K562 (cell line): ENCODE results near the gene ERMN. TPM values are rescaled to one million over a fixed set of nuclear protein-coding genes. Genes with fewer than 3 reads are reported as not detected.
A peak's percentile ranks its signal among the peaks of the same experiment; 100 is the strongest.

ENCODE experiments used
- ATAC-seq: fragments of 200-7000 bp; cut with Tn5 transposase; 3 replicates; pipeline ENCODE4 v1.9.1; 2020; ENCODE audit warnings: moderate library complexity
- BruUV-seq: library from RNA; stranded (reverse); fragments of 400-500 nt; replicated peaks from 2 replicates; lab custom pipeline; 2021; lab: Mats Ljungman, UMichigan
- CTCF ChIA-PET: fragments of 300-600 bp; formaldehyde crosslinking; extraction: SDS; loops from one replicate; lab custom pipeline; 2021; ENCODE audit warnings: low intra/inter-chr PET ratio; lab: Yijun Ruan, JAX
- POLR2A ChIA-PET: fragments of 300-600, 350-650 bp; sonication (Branson Sonifier 250); formaldehyde crosslinking; extraction: SDS; loops from one replicate; lab custom pipeline; 2021; ENCODE audit warnings: antibody characterized with exemption, inconsistent platforms; lab: Yijun Ruan, JAX
- DNase-seq, 4 experiments: peaks; one replicate each; pipeline versions ENCODE4 v3.0.0 to v3.0.0-alpha.2; 2011 to 2018; ENCODE audit warnings: low spot score in 3 of 4, mixed read lengths in 3 of 4; ENCODE audit errors: extremely low read depth in 1 of 4
- FAIRE-seq: peaks from 2 replicates; lab custom pipeline; 2011; peaks lifted over from hg19 to GRCh38; lab: Jason Lieb, UNC
- H2AFZ ChIP-seq: 2 replicates; pipeline ENCODE4 v1.6.0; 2011; ENCODE audit warnings: low read depth, low read length, control low read depth, inconsistent platforms
- H3K27ac ChIP-seq: fragments of 200-600 bp; 3 replicates; pipeline ENCODE4 v1.8.0; 2011; ENCODE audit warnings: low read depth, mild to moderate bottlenecking, control low read depth, inconsistent platforms, low read length, moderate library complexity, mixed read lengths; ENCODE audit errors: extremely low read depth
- H3K27me3 ChIP-seq, 2 experiments: fragments of 300-600 bp in 1 of 2; 2 replicates in 1 of 2; 3 replicates in 1 of 2; pipeline versions ENCODE4 v1.6.0 to v1.8.0; 2011; ENCODE audit warnings: inconsistent platforms in 2 of 2, low read length in 2 of 2, mild to moderate bottlenecking in 1 of 2, mixed read lengths in 1 of 2, moderate library complexity in 1 of 2; ENCODE audit not compliant: control insufficient read depth in 2 of 2, insufficient read depth in 2 of 2
- H3K36me3 ChIP-seq: fragments of 300-600 bp; 3 replicates; pipeline ENCODE4 v1.8.0; 2011; ENCODE audit warnings: mild to moderate bottlenecking, low read length, inconsistent platforms; ENCODE audit not compliant: control insufficient read depth, insufficient read depth
- H3K4me1 ChIP-seq, 2 experiments: fragments of 200-600 bp in 1 of 2; replicated peaks in 1 of 2; 2 replicates in 1 of 2; 3 replicates in 1 of 2; pipeline versions ENCODE4 v1.5.1 to v1.8.0; 2011; ENCODE audit warnings: inconsistent platforms in 2 of 2, low read length in 2 of 2, mild to moderate bottlenecking in 1 of 2, mixed read lengths in 1 of 2, moderate library complexity in 1 of 2; ENCODE audit not compliant: control insufficient read depth in 2 of 2, insufficient read depth in 2 of 2
- H3K4me2 ChIP-seq: 2 replicates; pipeline ENCODE4 v1.6.1; 2011; ENCODE audit warnings: low read length, control low read depth, inconsistent platforms, mixed read lengths; ENCODE audit not compliant: insufficient read depth
- H3K4me3 ChIP-seq: fragments of 200-600 bp; sonication (generic), shearing (Covaris generic); 2 replicates; pipeline ENCODE4 v1.5.1; 2016; ENCODE audit warnings: control low read depth, inconsistent platforms
- H3K79me2 ChIP-seq: fragments of 200-600 bp; 3 replicates; pipeline ENCODE4 v1.8.0; 2011; ENCODE audit warnings: low read length, inconsistent platforms; ENCODE audit not compliant: control insufficient read depth, insufficient read depth
- H3K9ac ChIP-seq, 2 experiments: 2 replicates each; pipeline versions ENCODE4 v1.6.0 to v1.6.1; 2011; ENCODE audit warnings: low read depth in 2 of 2, low read length in 2 of 2, control low read depth in 1 of 2, inconsistent platforms in 1 of 2, mild to moderate bottlenecking in 1 of 2, mixed read lengths in 1 of 2; ENCODE audit not compliant: insufficient read depth in 1 of 2
- H3K9me1 ChIP-seq: one replicate; pipeline ENCODE4 v1.6.0; 2011; ENCODE audit warnings: inconsistent platforms, mild to moderate bottlenecking, low read length, moderate library complexity; ENCODE audit not compliant: control insufficient read depth, insufficient read depth
- H3K9me3 ChIP-seq: replicated peaks from 2 replicates; pipeline ENCODE4 v1.5.1; 2011; ENCODE audit warnings: low read depth, low read length, inconsistent platforms; ENCODE audit not compliant: control insufficient read depth, insufficient read depth
- H4K20me1 ChIP-seq: replicated peaks from 2 replicates; pipeline ENCODE4 v1.6.1; 2011; ENCODE audit warnings: low read length, inconsistent platforms, mixed read lengths; ENCODE audit not compliant: control insufficient read depth, insufficient read depth
- BRF1 ChIP-seq: IDR thresholded peaks from 3 replicates; pipeline ENCODE4 v1.6.1; 2011; ENCODE audit warnings: borderline replicate concordance, mild to moderate bottlenecking; ENCODE audit not compliant: insufficient read length; ENCODE audit errors: extremely low read depth
- ILK ChIP-seq: fragments of 450-650 bp; IDR thresholded peaks from 2 replicates; pipeline ENCODE4 v1.6.1; 2016; ENCODE audit warnings: missing genetic modification characterization, low read depth, mild to moderate bottlenecking, missing compliant biosample characterization, moderate library complexity, borderline replicate concordance
- PHB ChIP-seq: fragments of 250-450 bp; sonication (Bioruptor Pico); IDR thresholded peaks from 2 replicates; pipeline ENCODE4 v1.5.0; 2021
- TRIM25 ChIP-seq: fragments of 450-650 bp; IDR thresholded peaks from 2 replicates; pipeline ENCODE4 v1.7.0; 2016; ENCODE audit warnings: borderline replicate concordance
- ZNF408 ChIP-seq: fragments of 250-450 bp; sonication (Bioruptor Pico); IDR thresholded peaks from 2 replicates; pipeline ENCODE4 v1.4.0; 2020; ENCODE audit warnings: low read depth, mild to moderate bottlenecking, moderate library complexity
- ZSCAN29 ChIP-seq: fragments of 450-650 bp; IDR thresholded peaks from 2 replicates; pipeline ENCODE4 v1.6.1; 2017
- WGBS: fragments of 100-300 bp; shearing (Covaris generic); methylation state at CpG from one replicate; pipeline ENCODE4 v1.1.6; 2016; ENCODE audit warnings: low coverage, mixed read lengths; ENCODE audit not compliant: insufficient coverage; ENCODE audit errors: missing lambda C conversion rate; 5-methylcytosine and 5-hydroxymethylcytosine counted together
- in situ Hi-C: fragments of 300-500 bp; cut with MboI; formaldehyde crosslinking; loops from 4 replicates; pipeline ENCODE4 v1.15.0; 2018; ENCODE audit warnings: inconsistent platforms, mixed read lengths
- intact Hi-C: fragments of 100-400 bp; cut with micrococcal nuclease; formaldehyde crosslinking; loops from 2 replicates; pipeline ENCODE4 v1.14.2; 2022
- polyA plus RNA-seq, 8 experiments: library from polyadenylated mRNA; depleted of rRNA in 4 of 8; stranded (reverse) in 5 of 8; unstranded in 3 of 8; fragments of >200 nt; fragmentation: Nextera tagmentation in 2 of 8; fragmentation: Illumina TruSeq in 1 of 8; extraction: Ambion mirVana in 2 of 8; extraction: Trizol in 1 of 8; gene quantifications; 2 replicates each; pipeline versions ENCODE4 v1.2.1 to v1.2.3, GENCODE V29; 2011 to 2014; ENCODE audit warnings: inconsistent platforms in 1 of 8, missing spikeins in 1 of 8
- total RNA-seq, 7 experiments: library from RNA; depleted of rRNA in 6 of 7; stranded (reverse); fragments of >200 nt in 6 of 7; fragmentation: Illumina TruSeq in 2 of 7; extraction: Trizol in 2 of 7; gene quantifications; 2 replicates each; pipeline versions ENCODE4 v1.2.1 to v1.2.3, GENCODE V29; 2011 to 2021; ENCODE audit warnings: low replicate concordance in 1 of 7
- TF ChIP-seq, protein P1 (sequence below): sonication (generic); formaldehyde crosslinking; IDR thresholded peaks from 2 replicates; pipeline ENCODE4 v1.8.0; 2022; ENCODE audit warnings: missing genetic modification reagents, mild to moderate bottlenecking, borderline replicate concordance
- TF ChIP-seq, protein P2 (sequence below): fragments of 450-650 bp; IDR thresholded peaks from 2 replicates; pipeline ENCODE4 v1.6.1; 2016; ENCODE audit warnings: missing biosample characterization, missing genetic modification characterization

ERMN gene
- total and polyA plus RNA-seq, 9 of the 15 experiments (the other 6 are each of a cell fraction or from before 2014, with no cell fraction given), result 0.03 to 0.11 (median 0.05) TPM; not detected in 3

- Histone ChIP-seq H3K27me3 (no peaks in the 10 kb centered on the region), H3K4me3 (no peak overlapping the region)
- TSS peak; percentile 9 for BruUV-seq
- POLR2A ChIA-PET, result interaction anchor here (0.6 to 2.6 kb wide), 3 partner anchors 13 to 132 kb away, joined by 3 to 5 read pairs (median 3); no protein-coding TSS in a partner anchor
- no peak for FAIRE-seq
- no peak for DNase-seq
- TF ChIP-seq TRIM25 (no peak), ZSCAN29 (no peak), ZNF408 (CRISPR knock-in tag) (no peak), PHB (CRISPR knock-in tag) (no peak), BRF1 (no peak), ILK (tag) (no peak)
- TF ChIP-seq, protein P1, sequence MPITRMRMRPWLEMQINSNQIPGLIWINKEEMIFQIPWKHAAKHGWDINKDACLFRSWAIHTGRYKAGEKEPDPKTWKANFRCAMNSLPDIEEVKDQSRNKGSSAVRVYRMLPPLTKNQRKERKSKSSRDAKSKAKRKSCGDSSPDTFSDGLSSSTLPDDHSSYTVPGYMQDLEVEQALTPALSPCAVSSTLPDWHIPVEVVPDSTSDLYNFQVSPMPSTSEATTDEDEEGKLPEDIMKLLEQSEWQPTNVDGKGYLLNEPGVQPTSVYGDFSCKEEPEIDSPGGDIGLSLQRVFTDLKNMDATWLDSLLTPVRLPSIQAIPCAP (CRISPR knock-in tag), result no peak
- TF ChIP-seq, protein P2, sequence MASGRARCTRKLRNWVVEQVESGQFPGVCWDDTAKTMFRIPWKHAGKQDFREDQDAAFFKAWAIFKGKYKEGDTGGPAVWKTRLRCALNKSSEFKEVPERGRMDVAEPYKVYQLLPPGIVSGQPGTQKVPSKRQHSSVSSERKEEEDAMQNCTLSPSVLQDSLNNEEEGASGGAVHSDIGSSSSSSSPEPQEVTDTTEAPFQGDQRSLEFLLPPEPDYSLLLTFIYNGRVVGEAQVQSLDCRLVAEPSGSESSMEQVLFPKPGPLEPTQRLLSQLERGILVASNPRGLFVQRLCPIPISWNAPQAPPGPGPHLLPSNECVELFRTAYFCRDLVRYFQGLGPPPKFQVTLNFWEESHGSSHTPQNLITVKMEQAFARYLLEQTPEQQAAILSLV (tag), result no peak
- TF ChIP-seq, all 486 proteins: peak for 0
- WGBS, result 39% methylated on average over 1 of the region's 1 CpG
- Histone ChIP-seq H3K9me1 (no peaks in the 10 kb centered on the region), H3K36me3 (peaks cover 61% of the 10 kb centered on the region), H3K9ac (no peak overlapping the region), H3K4me2 (no peak overlapping the region), H4K20me1 (no peaks in the 10 kb centered on the region), H3K79me2 (no peaks in the 10 kb centered on the region), H3K27ac (no peak overlapping the region), H3K4me1 (no peaks in the 10 kb centered on the region), H2AFZ (no peak overlapping the region), H3K9me3 (no peaks in the 10 kb centered on the region)
- in situ Hi-C loops (no loop called here), intact Hi-C loops (no loop called here)
- no peak for ATAC-seq
- CTCF ChIA-PET, result no interaction called here
Observed at GRCh38 chr2:157311706-157312105, 13.9 kb downstream of the ERMN start.
